K562 (cell line): ENCODE results near the gene JUN. TPM values are rescaled to one million over a fixed set of nuclear protein-coding genes. Genes with fewer than 3 reads are reported as not detected.

ENCODE experiments used
- ATAC-seq: fragments of 200-7000 bp; cut with Tn5 transposase; 3 replicates; pipeline ENCODE4 v1.9.1; 2020; ENCODE audit warnings: moderate library complexity
- BruUV-seq: library from RNA; stranded (reverse); fragments of 400-500 nt; replicated peaks from 2 replicates; lab custom pipeline; 2021; lab: Mats Ljungman, UMichigan
- CTCF ChIA-PET: fragments of 300-600 bp; formaldehyde crosslinking; extraction: SDS; loops from one replicate; lab custom pipeline; 2021; ENCODE audit warnings: low intra/inter-chr PET ratio; lab: Yijun Ruan, JAX
- POLR2A ChIA-PET: fragments of 300-600, 350-650 bp; sonication (Branson Sonifier 250); formaldehyde crosslinking; extraction: SDS; loops from one replicate; lab custom pipeline; 2021; ENCODE audit warnings: antibody characterized with exemption, inconsistent platforms; lab: Yijun Ruan, JAX
- DNase-seq, 4 experiments: peaks; one replicate each; pipeline versions ENCODE4 v3.0.0 to v3.0.0-alpha.2; 2011 to 2018; ENCODE audit warnings: low spot score in 3 of 4, mixed read lengths in 3 of 4; ENCODE audit errors: extremely low read depth in 1 of 4
- FAIRE-seq: peaks from 2 replicates; lab custom pipeline; 2011; peaks lifted over from hg19 to GRCh38; lab: Jason Lieb, UNC
- H2AFZ ChIP-seq: 2 replicates; pipeline ENCODE4 v1.6.0; 2011; ENCODE audit warnings: low read depth, low read length, control low read depth, inconsistent platforms
- H3K27ac ChIP-seq: fragments of 200-600 bp; 3 replicates; pipeline ENCODE4 v1.8.0; 2011; ENCODE audit warnings: low read depth, mild to moderate bottlenecking, control low read depth, inconsistent platforms, low read length, moderate library complexity, mixed read lengths; ENCODE audit errors: extremely low read depth
- H3K27me3 ChIP-seq, 2 experiments: fragments of 300-600 bp in 1 of 2; 2 replicates in 1 of 2; 3 replicates in 1 of 2; pipeline versions ENCODE4 v1.6.0 to v1.8.0; 2011; ENCODE audit warnings: inconsistent platforms in 2 of 2, low read length in 2 of 2, mild to moderate bottlenecking in 1 of 2, mixed read lengths in 1 of 2, moderate library complexity in 1 of 2; ENCODE audit not compliant: control insufficient read depth in 2 of 2, insufficient read depth in 2 of 2
- H3K36me3 ChIP-seq: fragments of 300-600 bp; 3 replicates; pipeline ENCODE4 v1.8.0; 2011; ENCODE audit warnings: mild to moderate bottlenecking, low read length, inconsistent platforms; ENCODE audit not compliant: control insufficient read depth, insufficient read depth
- H3K4me1 ChIP-seq, 2 experiments: fragments of 200-600 bp in 1 of 2; replicated peaks in 1 of 2; 2 replicates in 1 of 2; 3 replicates in 1 of 2; pipeline versions ENCODE4 v1.5.1 to v1.8.0; 2011; ENCODE audit warnings: inconsistent platforms in 2 of 2, low read length in 2 of 2, mild to moderate bottlenecking in 1 of 2, mixed read lengths in 1 of 2, moderate library complexity in 1 of 2; ENCODE audit not compliant: control insufficient read depth in 2 of 2, insufficient read depth in 2 of 2
- H3K4me2 ChIP-seq: 2 replicates; pipeline ENCODE4 v1.6.1; 2011; ENCODE audit warnings: low read length, control low read depth, inconsistent platforms, mixed read lengths; ENCODE audit not compliant: insufficient read depth
- H3K4me3 ChIP-seq: fragments of 200-600 bp; sonication (generic), shearing (Covaris generic); 2 replicates; pipeline ENCODE4 v1.5.1; 2016; ENCODE audit warnings: control low read depth, inconsistent platforms
- H3K79me2 ChIP-seq: fragments of 200-600 bp; 3 replicates; pipeline ENCODE4 v1.8.0; 2011; ENCODE audit warnings: low read length, inconsistent platforms; ENCODE audit not compliant: control insufficient read depth, insufficient read depth
- H3K9ac ChIP-seq, 2 experiments: 2 replicates each; pipeline versions ENCODE4 v1.6.0 to v1.6.1; 2011; ENCODE audit warnings: low read depth in 2 of 2, low read length in 2 of 2, control low read depth in 1 of 2, inconsistent platforms in 1 of 2, mild to moderate bottlenecking in 1 of 2, mixed read lengths in 1 of 2; ENCODE audit not compliant: insufficient read depth in 1 of 2
- H3K9me1 ChIP-seq: one replicate; pipeline ENCODE4 v1.6.0; 2011; ENCODE audit warnings: inconsistent platforms, mild to moderate bottlenecking, low read length, moderate library complexity; ENCODE audit not compliant: control insufficient read depth, insufficient read depth
- H3K9me3 ChIP-seq: replicated peaks from 2 replicates; pipeline ENCODE4 v1.5.1; 2011; ENCODE audit warnings: low read depth, low read length, inconsistent platforms; ENCODE audit not compliant: control insufficient read depth, insufficient read depth
- H4K20me1 ChIP-seq: replicated peaks from 2 replicates; pipeline ENCODE4 v1.6.1; 2011; ENCODE audit warnings: low read length, inconsistent platforms, mixed read lengths; ENCODE audit not compliant: control insufficient read depth, insufficient read depth
- ETS2 ChIP-seq: IDR thresholded peaks from 2 replicates; pipeline ENCODE4 v1.6.1; 2016; ENCODE audit warnings: borderline replicate concordance, missing genetic modification characterization, mild to moderate bottlenecking, moderate library complexity, missing compliant biosample characterization; ENCODE audit not compliant: poor library complexity, severe bottlenecking
- KLF16 ChIP-seq: IDR thresholded peaks from 2 replicates; pipeline ENCODE4 v1.6.1; 2016; ENCODE audit warnings: antibody characterized with exemption
- KLF6 ChIP-seq: fragments of 250-450 bp; sonication (Bioruptor Pico); IDR thresholded peaks from 2 replicates; pipeline ENCODE4 v1.4.0; 2020; ENCODE audit warnings: mild to moderate bottlenecking, moderate library complexity, borderline replicate concordance
- MBD1 ChIP-seq: fragments of 250-450 bp; sonication (Bioruptor Pico); IDR thresholded peaks from 2 replicates; pipeline ENCODE4 v1.8.0; 2022; ENCODE audit warnings: inconsistent platforms
- MCM2 ChIP-seq: fragments of 450-650 bp; IDR thresholded peaks from 2 replicates; pipeline ENCODE4 v1.6.1; 2017; ENCODE audit warnings: low read depth, mild to moderate bottlenecking
- MYC ChIP-seq, 2 experiments: fragments of 250-450 bp in 1 of 2; sonication (Bioruptor Pico) in 1 of 2; IDR thresholded peaks; 2 replicates each; pipeline versions ENCODE4 v1.5.1 to v1.6.1; 2012 to 2021; ENCODE audit warnings: low read depth in 2 of 2, borderline replicate concordance in 1 of 2, improper control_type of control experiment in 1 of 2, low read length in 1 of 2, mild to moderate bottlenecking in 1 of 2, moderate library complexity in 1 of 2
- RAD51 ChIP-seq: fragments of 450-650 bp; IDR thresholded peaks from 2 replicates; pipeline ENCODE4 v1.7.1; 2016; ENCODE audit warnings: low read depth, mild to moderate bottlenecking, borderline replicate concordance
- ZNF140 ChIP-seq: fragments of 250-450 bp; sonication (Bioruptor Pico); IDR thresholded peaks from 2 replicates; pipeline ENCODE4 v1.8.0; 2021; ENCODE audit warnings: moderate library complexity, mild to moderate bottlenecking, inconsistent platforms
- WGBS: fragments of 100-300 bp; shearing (Covaris generic); methylation state at CpG from one replicate; pipeline ENCODE4 v1.1.6; 2016; ENCODE audit warnings: low coverage, mixed read lengths; ENCODE audit not compliant: insufficient coverage; ENCODE audit errors: missing lambda C conversion rate; 5-methylcytosine and 5-hydroxymethylcytosine counted together
- in situ Hi-C: fragments of 300-500 bp; cut with MboI; formaldehyde crosslinking; loops from 4 replicates; pipeline ENCODE4 v1.15.0; 2018; ENCODE audit warnings: inconsistent platforms, mixed read lengths
- intact Hi-C: fragments of 100-400 bp; cut with micrococcal nuclease; formaldehyde crosslinking; loops from 2 replicates; pipeline ENCODE4 v1.14.2; 2022
- polyA plus RNA-seq, 8 experiments: library from polyadenylated mRNA; depleted of rRNA in 4 of 8; stranded (reverse) in 5 of 8; unstranded in 3 of 8; fragments of >200 nt; fragmentation: Nextera tagmentation in 2 of 8; fragmentation: Illumina TruSeq in 1 of 8; extraction: Ambion mirVana in 2 of 8; extraction: Trizol in 1 of 8; gene quantifications; 2 replicates each; pipeline versions ENCODE4 v1.2.1 to v1.2.3, GENCODE V29; 2011 to 2014; ENCODE audit warnings: inconsistent platforms in 1 of 8, missing spikeins in 1 of 8
- total RNA-seq, 7 experiments: library from RNA; depleted of rRNA in 6 of 7; stranded (reverse); fragments of >200 nt in 6 of 7; fragmentation: Illumina TruSeq in 2 of 7; extraction: Trizol in 2 of 7; gene quantifications; 2 replicates each; pipeline versions ENCODE4 v1.2.1 to v1.2.3, GENCODE V29; 2011 to 2021; ENCODE audit warnings: low replicate concordance in 1 of 7
- TF ChIP-seq, protein P1 (sequence below): sonication (generic); formaldehyde crosslinking; IDR thresholded peaks from 2 replicates; pipeline ENCODE4 v1.8.0; 2022; ENCODE audit warnings: mild to moderate bottlenecking, missing genetic modification reagents

JUN gene
- total and polyA plus RNA-seq, 9 of the 15 experiments (the other 6 are each of a cell fraction or from before 2014, with no cell fraction given) = 0.32 to 23.4 (median 4.0) TPM

DNA sequence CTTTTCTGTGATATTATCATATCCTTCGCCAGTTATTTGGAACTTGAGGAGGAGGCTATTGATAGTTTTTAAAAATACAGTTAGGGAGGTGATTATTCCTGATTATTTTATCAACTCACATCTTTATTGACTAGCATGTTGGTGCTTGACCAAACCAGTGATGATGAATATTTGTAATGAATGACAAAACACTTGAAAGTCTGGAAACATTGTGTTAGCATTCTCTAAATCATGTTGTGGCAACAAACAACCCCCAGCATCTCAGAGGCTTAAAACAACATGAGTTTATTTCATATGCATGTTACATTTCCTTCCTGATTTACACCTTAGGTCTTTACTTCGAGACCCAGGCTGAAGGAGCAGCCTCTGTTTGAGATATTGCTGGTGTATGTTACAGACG lies 10.7 kb upstream of the JUN start:
- Histone ChIP-seq H3K9ac (no peak overlapping the region), H3K9me1 (no peaks in the 10 kb centered on the region), H3K27me3 (no peaks in the 10 kb centered on the region), H3K79me2 (no peaks in the 10 kb centered on the region), H2AFZ (no peak overlapping the region), H3K27ac (no peak overlapping the region), H3K4me3 (no peak overlapping the region), H3K36me3 (no peaks in the 10 kb centered on the region), H3K4me2 (no peak overlapping the region), H3K9me3 (no peaks in the 10 kb centered on the region), H3K4me1 (0 out of 5 replicates have a peak, but pooled peaks cover 0 to 2% of the 10 kb centered on the region in 2 experiments), H4K20me1 (no peaks in the 10 kb centered on the region)
- POLR2A ChIA-PET = interaction anchor here (0.8 kb wide), 1 partner anchor 10 kb away, joined by 3 read pairs; the partner anchor contains the start of gene JUN
- in situ Hi-C loops (no loop called here), intact Hi-C loops (no loop called here)
- FAIRE-seq = no peak
- no TSS peak for BruUV-seq
- 6% methylated on average over 3 of the region's 3 CpGs for WGBS
- CTCF ChIA-PET = no interaction called here
- no peak for ATAC-seq
- TF ChIP-seq MBD1 = no peak
- TF ChIP-seq ETS2 (tag) = no peak
- TF ChIP-seq, protein P1, sequence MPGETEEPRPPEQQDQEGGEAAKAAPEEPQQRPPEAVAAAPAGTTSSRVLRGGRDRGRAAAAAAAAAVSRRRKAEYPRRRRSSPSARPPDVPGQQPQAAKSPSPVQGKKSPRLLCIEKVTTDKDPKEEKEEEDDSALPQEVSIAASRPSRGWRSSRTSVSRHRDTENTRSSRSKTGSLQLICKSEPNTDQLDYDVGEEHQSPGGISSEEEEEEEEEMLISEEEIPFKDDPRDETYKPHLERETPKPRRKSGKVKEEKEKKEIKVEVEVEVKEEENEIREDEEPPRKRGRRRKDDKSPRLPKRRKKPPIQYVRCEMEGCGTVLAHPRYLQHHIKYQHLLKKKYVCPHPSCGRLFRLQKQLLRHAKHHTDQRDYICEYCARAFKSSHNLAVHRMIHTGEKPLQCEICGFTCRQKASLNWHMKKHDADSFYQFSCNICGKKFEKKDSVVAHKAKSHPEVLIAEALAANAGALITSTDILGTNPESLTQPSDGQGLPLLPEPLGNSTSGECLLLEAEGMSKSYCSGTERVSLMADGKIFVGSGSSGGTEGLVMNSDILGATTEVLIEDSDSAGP = no peak
- no peak for TF ChIP-seq KLF6 (CRISPR knock-in tag)
- TF ChIP-seq MYC (IDR thresholded peaks at IDR 0.05; ENCODE audit: low read depth, low read length) = no peak
- no peak for TF ChIP-seq MYC (CRISPR knock-in tag; IDR thresholded peaks at IDR 0.05; ENCODE audit: borderline replicate concordance, low read depth)
- no peak for TF ChIP-seq ZNF140 (CRISPR knock-in tag)
- no peak for TF ChIP-seq RAD51
- TF ChIP-seq KLF16 = no peak
- TF ChIP-seq MCM2 = no peak
- TF ChIP-seq, all 486 proteins: peak for 0
- DNase-seq = no peak
